Fibroblast of skin of abdomen (primary cell): Measurements from ENCODE around the gene SH3BP5L.

Experiments
- DNase-seq: peaks from one replicate; pipeline ENCODE4 v3.0.0-alpha.2; 2013

The SH3BP5L gene

DNA sequence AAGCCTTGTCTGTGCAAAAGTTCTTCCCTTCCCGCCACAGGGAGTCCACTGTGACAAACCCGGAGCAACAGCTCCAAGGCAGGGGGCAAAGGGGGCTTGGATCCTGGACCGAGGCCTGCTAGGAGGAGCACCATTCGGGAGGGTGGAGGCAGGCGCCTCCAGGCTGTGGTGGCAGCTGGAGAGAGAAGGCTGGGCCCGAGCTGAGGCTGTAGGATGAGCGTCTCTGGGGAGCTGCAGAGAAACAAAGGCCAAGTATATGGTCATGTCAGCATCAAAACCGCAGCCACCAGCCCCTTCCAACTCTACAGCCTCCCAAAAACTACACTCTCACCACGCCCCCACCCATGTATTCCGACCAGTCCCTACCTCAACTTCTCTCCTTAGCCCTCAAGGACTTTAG is 579 bp downstream of the SH3BP5L start:
- DNase-seq, result no peak

DNA sequence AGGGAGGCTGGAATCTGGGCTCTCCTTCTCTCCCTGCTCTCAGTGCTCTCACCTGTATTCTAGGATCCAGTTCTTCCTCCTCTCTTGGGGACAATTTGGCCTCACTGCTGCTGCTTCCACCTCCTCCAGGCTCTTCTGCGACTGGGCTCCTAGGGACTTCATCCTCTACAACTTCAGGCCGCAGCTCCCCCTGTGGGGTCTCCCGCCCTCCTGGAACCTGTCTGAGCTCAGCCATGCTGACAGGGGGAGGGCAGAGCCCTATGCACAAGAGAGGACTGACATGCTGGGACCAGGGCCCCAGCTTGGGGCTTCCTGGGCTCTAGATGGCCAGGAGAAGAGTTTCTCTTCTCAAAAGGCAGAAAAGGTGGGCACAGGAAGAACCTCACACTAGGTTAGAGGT is 1.0 kb downstream of the SH3BP5L start:
- no peak for DNase-seq

DNA sequence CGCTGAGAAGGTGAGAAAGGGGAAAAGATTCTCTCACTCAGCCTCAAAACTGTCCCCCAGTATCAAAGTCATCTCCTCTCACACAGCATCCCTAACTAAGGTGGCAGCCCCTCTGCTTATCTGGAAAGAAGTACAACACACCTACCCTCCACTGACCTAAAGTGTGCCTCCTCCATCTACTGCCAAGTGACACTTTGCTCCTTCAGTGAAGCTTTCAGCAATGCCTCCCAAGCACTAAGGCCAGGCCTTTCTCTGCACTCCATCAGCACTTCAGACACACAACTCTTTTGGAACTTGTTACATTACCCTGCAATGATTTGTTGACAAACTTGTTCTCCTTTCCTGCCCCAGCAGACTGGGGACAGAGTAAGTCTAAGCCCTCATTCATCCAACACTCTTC is 1.4 kb downstream of the SH3BP5L start:
- DNase-seq, result no peak

- peak; percentile 96 for DNase-seq
These were observed 2.2 kb downstream of the SH3BP5L start for GRCh38 chr1:248823517-248824001.

- no peak for DNase-seq
These were observed 3.3 kb downstream of the SH3BP5L start for GRCh38 chr1:248822148-248823032.

DNA sequence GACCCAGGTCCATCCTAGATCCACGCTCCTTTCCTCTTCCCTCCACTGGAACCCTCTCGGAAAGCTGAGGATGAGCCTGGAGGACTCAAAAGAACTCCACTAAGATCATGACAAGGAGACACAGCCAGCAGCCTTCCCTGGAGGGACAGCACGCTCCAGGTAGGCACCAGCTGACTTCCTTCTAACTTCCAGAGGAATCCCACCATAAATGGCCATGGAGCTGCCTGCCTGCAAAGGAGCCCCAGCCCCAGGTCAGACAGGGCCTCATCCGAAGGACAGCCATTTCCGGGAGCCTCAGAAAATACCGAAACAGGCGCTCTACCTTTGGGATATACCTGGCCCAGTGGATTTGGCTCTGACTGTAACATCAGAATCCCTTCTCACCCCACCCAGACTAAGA is 4.1 kb downstream of the SH3BP5L start:
- DNase-seq, result no peak

- peak; percentile 88 for DNase-seq
These were observed 4.6 kb downstream of the SH3BP5L start for GRCh38 chr1:248821101-248821500.

- DNase-seq, result no peak
These were observed 5.6 kb downstream of the SH3BP5L start for GRCh38 chr1:248820041-248820585.

DNA sequence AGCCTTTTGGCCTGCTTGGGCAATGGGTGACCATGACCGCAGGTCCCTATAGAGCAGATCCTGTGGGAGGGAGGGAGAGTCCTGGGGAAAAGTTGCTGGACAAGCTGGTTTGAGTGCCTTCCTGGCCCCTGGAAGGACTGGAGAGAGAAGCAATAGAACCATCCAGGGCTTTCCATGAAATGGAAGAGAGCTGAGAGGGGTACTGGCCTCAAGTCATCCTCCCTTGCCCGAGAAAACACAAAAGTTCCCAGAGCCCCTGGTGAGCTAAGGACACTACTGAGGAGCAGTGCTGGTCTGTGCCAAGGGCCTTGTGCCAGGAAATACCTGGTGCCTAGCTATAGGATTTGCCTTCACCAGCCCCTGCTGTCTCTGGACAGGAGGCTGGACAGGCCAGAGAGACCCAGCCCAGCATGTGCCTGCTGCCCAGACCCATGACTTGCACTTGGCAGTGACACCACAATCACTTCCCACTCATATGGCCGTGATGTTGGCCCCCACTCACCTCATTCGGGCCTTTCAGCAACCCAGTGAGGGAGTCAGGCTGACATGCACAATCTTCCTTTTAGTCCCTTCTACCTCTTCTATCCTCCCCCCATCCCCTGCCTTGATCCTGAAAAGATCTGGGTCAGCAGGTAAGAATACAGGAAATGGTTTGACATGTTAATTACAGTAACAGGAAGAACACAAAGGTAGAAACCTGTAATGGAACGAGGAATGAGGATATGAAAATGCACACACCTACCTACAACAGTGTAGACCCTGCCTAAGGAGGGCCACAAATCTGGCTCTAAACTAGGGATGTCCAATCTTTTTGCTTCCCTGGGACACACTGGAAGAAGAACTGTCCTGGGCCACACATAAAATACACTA is 7.0 kb downstream of the SH3BP5L start:
- no peak for DNase-seq

DNA sequence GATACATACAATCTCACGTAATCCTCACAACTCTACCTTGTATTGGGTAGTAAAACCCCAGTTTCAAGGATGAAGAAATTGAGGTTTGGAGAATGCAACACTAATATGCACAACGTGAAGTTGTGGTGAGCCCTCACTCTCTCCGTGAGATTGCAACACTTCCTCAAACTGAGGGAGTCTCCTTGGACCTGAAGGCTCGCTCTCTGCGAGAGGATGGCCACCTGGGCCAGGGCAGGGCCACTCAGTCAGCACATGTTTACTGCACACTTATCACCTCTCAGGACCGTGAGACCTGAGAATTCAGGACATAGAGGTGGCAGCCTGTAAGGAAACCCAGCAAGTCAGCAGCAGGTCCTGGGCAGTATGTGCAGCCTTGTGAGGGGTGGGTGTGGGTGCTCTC is 8.7 kb downstream of the SH3BP5L start:
- no peak for DNase-seq

GRCh38 chr1:248816042-248816851 is 9.5 kb downstream of the SH3BP5L start:
- DNase-seq, result no peak

- no peak for DNase-seq
These were observed 10.2 kb downstream of the SH3BP5L start for GRCh38 chr1:248815407-248816034.

GRCh38 chr1:248814351-248814750 is 11.4 kb downstream of the SH3BP5L start:
- no peak for DNase-seq

GRCh38 chr1:248813546-248813945 is 12.2 kb downstream of the SH3BP5L start:
- DNase-seq, result no peak

- no peak for DNase-seq
These were observed 12.8 kb downstream of the SH3BP5L start for GRCh38 chr1:248812736-248813425.

GRCh38 chr1:248811514-248812490 is 13.9 kb downstream of the SH3BP5L start:
- DNase-seq, result no peak

GRCh38 chr1:248810727-248811513 is 14.8 kb downstream of the SH3BP5L start:
- DNase-seq, result no peak

- no peak for DNase-seq
These were observed 15.6 kb downstream of the SH3BP5L start for GRCh38 chr1:248810000-248810726.
